HUES48 (cell line): ENCODE measurements around the gene DMD.

Experiments
- H3K27ac ChIP-seq: one replicate; pipeline ENCODE4 v1.7.0; 2013; ENCODE audit warnings: low read depth, low read length, inconsistent platforms
- H3K27me3 ChIP-seq: 2 replicates; pipeline ENCODE4 v1.6.1; 2013; ENCODE audit warnings: mild to moderate bottlenecking, low read length; ENCODE audit not compliant: control insufficient read depth, insufficient read depth
- H3K36me3 ChIP-seq: 2 replicates; pipeline ENCODE4 v1.6.1; 2013; ENCODE audit warnings: low read length; ENCODE audit not compliant: control insufficient read depth, insufficient read depth
- H3K4me1 ChIP-seq: 2 replicates; pipeline ENCODE4 v1.6.1; 2013; ENCODE audit warnings: mild to moderate bottlenecking, low read length; ENCODE audit not compliant: control insufficient read depth, insufficient read depth
- H3K4me3 ChIP-seq: 2 replicates; pipeline ENCODE4 v1.5.1; 2013; ENCODE audit warnings: mild to moderate bottlenecking, low read depth, low read length
- H3K9ac ChIP-seq: 2 replicates; pipeline ENCODE4 v1.6.1; 2013; ENCODE audit warnings: mild to moderate bottlenecking, low read depth, low read length, moderate library complexity
- H3K9me3 ChIP-seq: 2 replicates; pipeline ENCODE4 v1.6.1; 2013; ENCODE audit warnings: low read length; ENCODE audit not compliant: control insufficient read depth, insufficient read depth

DMD gene

GRCh38 chrX:31269914-31270313 lies 1941.4 kb downstream of the DMD start:
- peaks cover 25% of the 10 kb centered on the region for H3K4me1 ChIP-seq
- H3K4me3 ChIP-seq: no peak overlapping the region
- no peak overlapping the region for H3K9ac ChIP-seq
- no peaks in the 10 kb centered on the region for H3K36me3 ChIP-seq
- peaks cover 12% of the 10 kb centered on the region; the same call in 1 of the 2 replicates for H3K27me3 ChIP-seq
- H3K9me3 ChIP-seq: no peaks in the 10 kb centered on the region
- no peak overlapping the region for H3K27ac ChIP-seq

GRCh38 chrX:31268359-31268758 lies 1943.0 kb downstream of the DMD start:
- Histone ChIP-seq H3K36me3 (no peaks in the 10 kb centered on the region), H3K4me1 (peaks cover 28% of the 10 kb centered on the region), H3K27me3 (peaks cover 16% of the 10 kb centered on the region; the same call in 1 of the 2 replicates), H3K9ac (no peak overlapping the region), H3K9me3 (no peaks in the 10 kb centered on the region), H3K27ac (no peak overlapping the region), H3K4me3 (no peak overlapping the region)

GRCh38 chrX:31266203-31267076 lies 1944.9 kb downstream of the DMD start:
- Histone ChIP-seq H3K27me3 (peaks cover 16% of the 10 kb centered on the region; the same call in 1 of the 2 replicates), H3K36me3 (no peaks in the 10 kb centered on the region), H3K4me3 (peak overlapping the region; percentile 74), H3K9me3 (no peaks in the 10 kb centered on the region), H3K4me1 (peaks cover 15% of the 10 kb centered on the region), H3K27ac (peak overlapping the region; percentile 27), H3K9ac (peak overlapping the region; percentile 68)

- H3K9me3 ChIP-seq: no peaks in the 10 kb centered on the region
- peaks cover 16% of the 10 kb centered on the region; the same call in 1 of the 2 replicates for H3K27me3 ChIP-seq
- H3K36me3 ChIP-seq: no peaks in the 10 kb centered on the region
- H3K27ac ChIP-seq: no peak overlapping the region
- H3K4me3 ChIP-seq: no peak overlapping the region
- peaks cover 15% of the 10 kb centered on the region for H3K4me1 ChIP-seq
- H3K9ac ChIP-seq: no peak overlapping the region
These were observed 1946.0 kb downstream of the DMD start for GRCh38 chrX:31265383-31265782.

GRCh38 chrX:31260351-31260750 lies 1951.0 kb downstream of the DMD start:
- Histone ChIP-seq H3K36me3 (no peaks in the 10 kb centered on the region), H3K27me3 (peaks cover 8% of the 10 kb centered on the region; the same call in 1 of the 2 replicates), H3K4me1 (peaks cover 15% of the 10 kb centered on the region), H3K4me3 (no peak overlapping the region), H3K9ac (no peak overlapping the region), H3K9me3 (no peaks in the 10 kb centered on the region), H3K27ac (no peak overlapping the region)

- Histone ChIP-seq H3K4me1 (peaks cover 3% of the 10 kb centered on the region; the same call in 1 of the 2 replicates), H3K27ac (no peak overlapping the region), H3K36me3 (no peaks in the 10 kb centered on the region), H3K4me3 (no peak overlapping the region), H3K9me3 (no peaks in the 10 kb centered on the region), H3K27me3 (no peaks in the 10 kb centered on the region), H3K9ac (no peak overlapping the region)
These were observed 1953.2 kb downstream of the DMD start for GRCh38 chrX:31258166-31258565.

- Histone ChIP-seq H3K27ac (no peak overlapping the region), H3K27me3 (no peaks in the 10 kb centered on the region), H3K9ac (no peak overlapping the region), H3K4me3 (no peak overlapping the region), H3K9me3 (no peaks in the 10 kb centered on the region), H3K4me1 (no peaks in the 10 kb centered on the region; the same call in 1 of the 2 replicates), H3K36me3 (no peaks in the 10 kb centered on the region)
These were observed 1955.9 kb downstream of the DMD start for GRCh38 chrX:31255310-31256033.

GRCh38 chrX:31252133-31252532 lies 1959.2 kb downstream of the DMD start:
- Histone ChIP-seq H3K9me3 (no peaks in the 10 kb centered on the region), H3K27ac (no peak overlapping the region), H3K4me3 (no peak overlapping the region), H3K9ac (no peak overlapping the region), H3K27me3 (no peaks in the 10 kb centered on the region), H3K4me1 (no peaks in the 10 kb centered on the region; the same call in 1 of the 2 replicates), H3K36me3 (no peaks in the 10 kb centered on the region)

GRCh38 chrX:31251336-31251735 lies 1960.0 kb downstream of the DMD start:
- Histone ChIP-seq H3K9me3 (no peaks in the 10 kb centered on the region), H3K9ac (no peak overlapping the region), H3K4me3 (no peak overlapping the region), H3K4me1 (no peaks in the 10 kb centered on the region; the same call in 1 of the 2 replicates), H3K36me3 (no peaks in the 10 kb centered on the region), H3K27me3 (no peaks in the 10 kb centered on the region), H3K27ac (no peak overlapping the region)

- no peak overlapping the region for H3K9ac ChIP-seq
- no peak overlapping the region for H3K27ac ChIP-seq
- H3K9me3 ChIP-seq: no peaks in the 10 kb centered on the region
- H3K4me3 ChIP-seq: no peak overlapping the region
- H3K36me3 ChIP-seq: no peaks in the 10 kb centered on the region
- no peaks in the 10 kb centered on the region for H3K4me1 ChIP-seq
- no peaks in the 10 kb centered on the region for H3K27me3 ChIP-seq
These were observed 1965.6 kb downstream of the DMD start for GRCh38 chrX:31245714-31246113.

- Histone ChIP-seq H3K9ac (no peak overlapping the region), H3K4me1 (peaks cover under 1% of the 10 kb centered on the region), H3K9me3 (no peaks in the 10 kb centered on the region), H3K27ac (no peak overlapping the region), H3K27me3 (no peaks in the 10 kb centered on the region), H3K36me3 (no peaks in the 10 kb centered on the region), H3K4me3 (no peak overlapping the region)
These were observed 1967.5 kb downstream of the DMD start for GRCh38 chrX:31243804-31244203.
